HG03066 (cell line): ENCODE results near the gene CMTM4.

Source experiments
- ATAC-seq: cut with Tn5 transposase; IDR thresholded peaks from one replicate; pipeline ENCODE4 v1.9.1; 2021; ENCODE audit warnings: low read depth; ENCODE audit not compliant: unreplicated experiment

Gene CMTM4

GRCh38 chr16:66696669-66697630 is at the start of gene CMTM4:
TSS of gene CMTM4 (minus strand) at chr16:66696743. CDS start at chr16:66696525, 218 bp downstream.
- ATAC-seq, result peak; percentile 80

DNA sequence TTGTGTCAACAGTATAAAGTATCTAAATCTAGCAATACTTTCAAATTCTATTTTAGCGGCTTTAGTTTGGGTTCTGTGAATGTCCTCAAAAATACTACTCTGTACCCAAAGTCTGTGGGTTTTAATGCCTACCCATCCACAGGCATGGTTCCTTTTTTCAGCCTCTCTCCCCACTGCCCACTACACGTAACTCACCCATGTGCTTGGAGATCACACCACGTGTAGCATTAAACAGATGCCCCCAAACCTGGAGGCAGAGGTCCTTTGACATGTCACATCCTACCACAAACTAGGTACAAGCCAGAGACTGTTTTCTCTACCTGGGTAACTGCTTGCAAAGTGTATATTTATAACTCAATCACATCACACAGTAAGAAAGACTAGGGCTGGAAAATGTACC is 49.5 kb upstream of the CMTM4 start:
- ATAC-seq, result no peak

DNA sequence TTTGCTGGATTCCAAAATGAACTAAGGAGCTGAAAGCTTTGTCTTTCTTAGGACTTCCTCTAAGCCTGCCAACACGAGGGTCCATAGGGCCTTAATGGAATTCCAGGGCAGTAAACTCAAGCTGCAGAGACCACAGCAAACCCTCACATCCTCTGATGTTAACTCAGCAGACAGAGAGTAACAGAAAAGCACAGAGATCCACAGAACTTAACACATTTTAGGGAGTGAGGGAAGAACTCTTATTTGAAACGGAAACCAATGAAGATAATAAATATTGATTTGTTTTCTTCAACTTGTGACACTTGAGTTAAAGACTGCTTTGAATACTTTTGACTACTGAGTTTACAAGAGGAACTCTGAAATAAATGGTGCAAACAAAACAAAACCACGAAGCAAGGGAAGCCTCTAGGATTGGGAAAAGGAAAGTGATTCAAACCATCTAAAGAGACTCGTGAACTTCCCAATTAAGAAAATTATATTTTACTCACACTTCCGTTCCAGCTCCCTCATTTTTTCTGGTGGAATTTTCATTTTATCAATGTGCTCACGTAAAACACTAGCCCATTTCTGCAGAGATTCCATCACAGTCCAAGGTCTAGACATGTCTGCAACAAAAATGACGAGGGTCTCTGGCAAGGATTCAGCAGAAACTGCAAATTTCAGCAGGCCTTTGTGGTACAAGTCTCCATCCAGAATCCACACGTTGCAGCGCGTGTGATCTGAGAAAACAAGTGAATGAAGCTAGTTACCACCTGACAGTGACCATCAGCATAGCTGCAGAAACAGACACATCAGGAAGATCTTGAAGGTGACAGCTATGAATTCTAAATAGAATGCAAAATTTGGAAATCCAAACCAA is 45.6 kb upstream of the CMTM4 start:
- no peak for ATAC-seq

- ATAC-seq, result no peak
These were observed 44.8 kb upstream of the CMTM4 start for GRCh38 chr16:66741169-66741900.

- ATAC-seq, result no peak
These were observed 44.0 kb upstream of the CMTM4 start for GRCh38 chr16:66740533-66740932.

DNA sequence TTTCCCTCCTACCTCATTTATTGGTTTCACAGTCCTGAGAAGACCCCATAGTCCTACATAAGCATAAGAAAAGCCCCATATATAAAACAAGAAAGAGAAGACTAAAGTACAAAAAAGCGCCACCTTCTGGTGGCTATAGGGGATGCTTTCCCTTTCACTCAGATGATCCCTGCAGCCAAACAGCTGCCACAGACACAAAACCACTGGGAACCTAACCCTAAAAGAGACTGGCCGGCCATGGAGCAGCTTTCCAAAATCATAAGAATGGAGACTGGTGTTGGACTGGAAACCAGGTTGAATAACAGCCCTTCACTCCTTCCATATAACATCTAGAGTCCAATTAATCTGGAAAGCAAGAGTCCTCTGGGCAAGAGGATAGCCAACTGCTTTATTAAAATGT is 43.5 kb upstream of the CMTM4 start:
- ATAC-seq, result no peak

DNA sequence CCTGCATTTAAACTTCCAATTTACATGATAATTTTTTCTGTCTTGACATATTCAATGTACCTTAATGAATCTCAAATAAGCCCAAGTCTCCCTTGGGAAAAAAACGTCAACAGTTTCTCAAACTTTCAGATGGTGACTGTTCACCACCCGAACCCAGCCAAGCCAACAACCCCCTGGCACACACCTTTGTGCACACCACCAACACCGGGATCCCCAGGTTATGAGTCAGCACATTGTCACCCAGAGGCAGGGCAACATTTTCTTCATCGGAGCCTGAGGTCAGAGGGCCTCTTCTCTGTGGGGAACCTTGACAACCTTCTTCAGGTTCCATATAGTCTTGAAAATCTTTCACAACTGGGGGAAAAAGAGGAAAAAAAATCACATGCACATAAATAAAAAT is 39.3 kb upstream of the CMTM4 start:
- ATAC-seq, result no peak

DNA sequence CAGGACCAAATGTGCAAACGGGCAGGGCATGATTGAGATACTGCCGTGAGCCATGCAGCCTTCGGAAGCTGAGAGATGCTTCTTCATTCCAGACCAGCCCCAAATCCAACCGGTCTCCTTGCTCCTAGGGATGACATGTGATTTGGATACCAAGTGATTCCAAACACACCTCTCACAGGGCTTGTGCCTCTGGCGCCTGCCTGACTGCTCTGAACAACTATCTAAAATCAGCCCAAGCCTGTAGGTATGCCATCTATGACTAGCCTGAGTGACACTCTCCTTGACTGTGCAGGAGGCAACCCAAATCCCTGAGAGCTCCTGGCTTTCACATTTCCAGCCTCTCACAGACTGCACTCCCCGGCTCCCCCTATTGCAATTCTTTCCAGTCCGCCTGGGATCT is 34.6 kb upstream of the CMTM4 start:
- ATAC-seq, result no peak

DNA sequence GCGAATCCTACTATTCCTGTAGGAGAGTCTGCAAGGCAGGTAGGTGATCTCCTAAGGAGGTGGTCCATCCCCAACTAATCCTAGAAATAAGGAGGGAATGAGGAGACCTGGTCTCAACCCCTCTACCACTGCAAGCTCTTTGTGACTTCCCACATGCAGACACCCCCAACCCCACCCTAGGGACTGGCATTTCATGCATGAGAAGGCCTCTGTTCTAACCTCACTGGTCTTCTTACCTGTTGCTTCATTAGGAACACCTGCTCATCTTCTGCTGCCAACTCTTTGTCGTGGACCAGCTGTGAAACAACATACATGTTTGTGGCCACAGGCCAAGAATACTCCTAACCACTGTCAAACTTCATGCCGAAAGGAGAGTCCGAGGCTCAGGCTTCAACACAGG is 32.3 kb upstream of the CMTM4 start:
- no peak for ATAC-seq

GRCh38 chr16:66728117-66728787 is 31.7 kb upstream of the CMTM4 start:
- ATAC-seq, result no peak

GRCh38 chr16:66720766-66721165 is 24.2 kb upstream of the CMTM4 start:
- no peak for ATAC-seq

- no peak for ATAC-seq
These were observed 22.7 kb upstream of the CMTM4 start for GRCh38 chr16:66719246-66719645.

- ATAC-seq, result no peak
These were observed 21.2 kb upstream of the CMTM4 start for GRCh38 chr16:66717776-66718175.

GRCh38 chr16:66717112-66717675 is 20.7 kb upstream of the CMTM4 start:
- ATAC-seq, result no peak

DNA sequence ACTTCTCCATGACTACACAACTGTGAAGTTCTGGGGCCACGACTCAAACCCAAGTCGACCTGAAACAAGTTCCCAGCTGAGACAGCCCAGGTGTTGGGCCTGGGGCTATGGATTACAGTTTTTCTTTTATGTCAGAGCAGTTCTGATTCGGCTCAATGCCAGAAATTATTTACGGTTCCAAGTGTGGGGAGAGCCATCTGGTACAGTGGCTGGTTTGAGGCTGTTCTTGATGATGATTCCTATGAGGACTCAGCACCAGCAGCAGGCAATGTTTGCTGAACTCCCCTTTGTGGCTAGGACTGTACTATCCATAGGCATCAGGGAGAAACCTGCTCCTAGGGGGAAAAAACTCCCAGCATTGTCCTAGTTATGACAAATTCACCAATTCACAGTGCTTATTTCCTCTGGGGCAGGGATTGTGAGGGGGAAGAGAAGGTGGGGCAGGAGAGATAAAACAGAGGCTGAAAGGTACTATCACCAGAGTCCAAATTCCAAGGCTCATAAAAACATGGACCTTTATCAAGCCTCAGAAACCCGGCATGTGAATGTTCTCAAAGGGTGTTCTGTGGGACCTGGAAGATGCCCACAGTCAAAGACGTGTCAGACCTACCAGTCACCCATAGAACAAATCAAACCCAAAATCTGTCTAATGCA is 18.2 kb upstream of the CMTM4 start:
- no peak for ATAC-seq

- ATAC-seq, result no peak
These were observed 17.5 kb upstream of the CMTM4 start for GRCh38 chr16:66714062-66714461.

GRCh38 chr16:66713076-66713475 is 16.5 kb upstream of the CMTM4 start:
- ATAC-seq, result no peak

DNA sequence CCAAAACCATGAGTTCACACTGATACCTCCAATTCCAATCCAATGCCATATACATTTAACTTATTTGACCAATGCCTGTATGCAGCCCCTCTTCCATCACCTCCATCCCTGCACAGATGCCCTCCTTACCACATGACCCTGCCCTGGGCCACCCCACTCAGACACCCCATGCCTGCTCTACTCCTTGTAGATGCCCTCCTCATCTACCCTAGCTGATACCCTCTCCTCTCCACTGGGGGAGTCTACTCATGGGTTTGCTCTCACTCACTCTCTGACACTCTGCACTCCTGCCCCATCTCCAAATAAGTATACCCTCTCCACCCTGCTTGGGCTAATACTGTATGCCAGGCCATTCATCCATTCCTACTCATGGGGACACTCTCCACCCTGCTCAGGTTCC is 16.0 kb upstream of the CMTM4 start:
- ATAC-seq, result no peak

- ATAC-seq, result no peak
These were observed 15.0 kb upstream of the CMTM4 start for GRCh38 chr16:66711581-66711980.
